ENCODE measurements around the gene GALNT1. TPM values are rescaled to one million over a fixed set of nuclear protein-coding genes. Genes with fewer than 3 reads are reported as not detected.

GALNT1 gene
- total RNA-seq, 1 donor from 2014 or later: 47.8 TPM

- intact Hi-C loops (cut with micrococcal nuclease): no loop called here
- H3K27ac ChIP-seq (replicated peaks): no peak overlapping the region
- DNase-seq: no peak
- H3K36me3 ChIP-seq: no peaks in the 10 kb centered on the region
- peaks cover 58% of the 10 kb centered on the region for H3K4me1 ChIP-seq
- no peaks in the 10 kb centered on the region for H3K9me3 ChIP-seq (replicated peaks)
- TF ChIP-seq, protein P1, sequence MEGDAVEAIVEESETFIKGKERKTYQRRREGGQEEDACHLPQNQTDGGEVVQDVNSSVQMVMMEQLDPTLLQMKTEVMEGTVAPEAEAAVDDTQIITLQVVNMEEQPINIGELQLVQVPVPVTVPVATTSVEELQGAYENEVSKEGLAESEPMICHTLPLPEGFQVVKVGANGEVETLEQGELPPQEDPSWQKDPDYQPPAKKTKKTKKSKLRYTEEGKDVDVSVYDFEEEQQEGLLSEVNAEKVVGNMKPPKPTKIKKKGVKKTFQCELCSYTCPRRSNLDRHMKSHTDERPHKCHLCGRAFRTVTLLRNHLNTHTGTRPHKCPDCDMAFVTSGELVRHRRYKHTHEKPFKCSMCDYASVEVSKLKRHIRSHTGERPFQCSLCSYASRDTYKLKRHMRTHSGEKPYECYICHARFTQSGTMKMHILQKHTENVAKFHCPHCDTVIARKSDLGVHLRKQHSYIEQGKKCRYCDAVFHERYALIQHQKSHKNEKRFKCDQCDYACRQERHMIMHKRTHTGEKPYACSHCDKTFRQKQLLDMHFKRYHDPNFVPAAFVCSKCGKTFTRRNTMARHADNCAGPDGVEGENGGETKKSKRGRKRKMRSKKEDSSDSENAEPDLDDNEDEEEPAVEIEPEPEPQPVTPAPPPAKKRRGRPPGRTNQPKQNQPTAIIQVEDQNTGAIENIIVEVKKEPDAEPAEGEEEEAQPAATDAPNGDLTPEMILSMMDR (IDR thresholded peaks at IDR 0.05; ENCODE audit: borderline replicate concordance): no peak
- no peaks in the 10 kb centered on the region for H3K27me3 ChIP-seq (ENCODE audit: low read depth)
- no peak overlapping the region for H3K4me3 ChIP-seq
These were observed 36.3 kb downstream of the GALNT1 start for GRCh38 chr18:35617865-35618264.

- Histone ChIP-seq H3K4me1 (peaks cover 56% of the 10 kb centered on the region), H3K27ac (replicated peaks) (no peak overlapping the region), H3K36me3 (no peaks in the 10 kb centered on the region), H3K9me3 (replicated peaks) (no peaks in the 10 kb centered on the region), H3K27me3 (ENCODE audit: low read depth) (no peaks in the 10 kb centered on the region), H3K4me3 (no peak overlapping the region)
- no peak for DNase-seq
- intact Hi-C loops (cut with micrococcal nuclease): no loop called here
- TF ChIP-seq, protein P1 (IDR thresholded peaks at IDR 0.05; ENCODE audit: borderline replicate concordance): no peak
These were observed 36.7 kb downstream of the GALNT1 start for GRCh38 chr18:35618289-35618688.

DNA sequence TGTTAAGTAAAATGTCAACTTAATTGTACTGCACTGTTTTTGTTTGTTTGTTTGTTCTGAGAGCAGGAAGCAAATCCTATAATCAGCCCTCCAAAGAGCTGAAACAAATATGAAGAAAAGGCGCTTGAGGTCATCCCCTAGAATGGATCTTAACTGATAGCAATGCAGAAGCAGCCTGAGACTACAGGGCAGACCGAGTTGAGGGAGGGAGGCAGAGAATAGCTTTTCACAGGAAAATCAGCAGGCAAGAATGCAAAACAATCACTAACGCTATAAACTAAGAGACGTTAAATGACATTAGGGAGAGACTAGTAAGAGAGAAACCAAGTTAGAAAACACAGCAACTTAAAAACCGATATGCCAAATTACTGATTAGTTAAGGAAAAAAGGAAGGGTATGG is 37.2 kb downstream of the GALNT1 start:
- TF ChIP-seq, protein P1 (IDR thresholded peaks at IDR 0.05; ENCODE audit: borderline replicate concordance): no peak
- Histone ChIP-seq H3K9me3 (replicated peaks) (no peaks in the 10 kb centered on the region), H3K4me1 (peaks cover 59% of the 10 kb centered on the region), H3K27ac (replicated peaks) (peak overlapping the region; percentile 5), H3K27me3 (ENCODE audit: low read depth) (no peaks in the 10 kb centered on the region), H3K4me3 (no peak overlapping the region), H3K36me3 (no peaks in the 10 kb centered on the region)
- DNase-seq: no peak
- intact Hi-C loops (cut with micrococcal nuclease): no loop called here

DNA sequence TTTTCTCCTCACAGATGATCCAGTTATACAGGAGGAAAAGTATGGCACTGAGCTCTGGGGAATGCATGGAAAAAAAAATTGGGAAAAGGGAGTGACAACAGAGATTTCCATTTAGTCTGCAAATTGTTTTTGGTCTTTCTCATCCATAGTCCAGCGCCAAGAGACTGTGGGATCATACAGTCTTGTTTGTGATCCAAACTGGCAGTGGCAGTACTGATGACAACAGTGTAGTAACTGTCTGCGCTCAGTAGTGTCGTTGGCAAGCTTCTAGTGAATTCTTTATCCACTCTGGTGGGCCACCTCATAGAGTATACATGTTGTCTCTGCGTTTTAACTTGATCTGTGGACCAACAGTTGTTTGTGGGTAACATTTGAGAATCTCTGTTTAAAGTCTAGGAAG is 37.9 kb downstream of the GALNT1 start:
- Histone ChIP-seq H3K27me3 (ENCODE audit: low read depth) (no peaks in the 10 kb centered on the region), H3K9me3 (replicated peaks) (no peaks in the 10 kb centered on the region), H3K27ac (replicated peaks) (peak overlapping the region; percentile 5), H3K4me3 (no peak overlapping the region), H3K4me1 (peaks cover 67% of the 10 kb centered on the region), H3K36me3 (no peaks in the 10 kb centered on the region)
- intact Hi-C loops (cut with micrococcal nuclease): no loop called here
- TF ChIP-seq, protein P1 (IDR thresholded peaks at IDR 0.05; ENCODE audit: borderline replicate concordance): no peak
- no peak for DNase-seq

- DNase-seq: no peak
- Histone ChIP-seq H3K4me3 (no peak overlapping the region), H3K27me3 (ENCODE audit: low read depth) (no peaks in the 10 kb centered on the region), H3K27ac (replicated peaks) (peak overlapping the region; percentile 5), H3K36me3 (no peaks in the 10 kb centered on the region), H3K4me1 (peaks cover 70% of the 10 kb centered on the region), H3K9me3 (replicated peaks) (no peaks in the 10 kb centered on the region)
- intact Hi-C loops (cut with micrococcal nuclease): no loop called here
- TF ChIP-seq, protein P1 (IDR thresholded peaks at IDR 0.05; ENCODE audit: borderline replicate concordance): no peak
These were observed 38.4 kb downstream of the GALNT1 start for GRCh38 chr18:35619941-35620340.

DNA sequence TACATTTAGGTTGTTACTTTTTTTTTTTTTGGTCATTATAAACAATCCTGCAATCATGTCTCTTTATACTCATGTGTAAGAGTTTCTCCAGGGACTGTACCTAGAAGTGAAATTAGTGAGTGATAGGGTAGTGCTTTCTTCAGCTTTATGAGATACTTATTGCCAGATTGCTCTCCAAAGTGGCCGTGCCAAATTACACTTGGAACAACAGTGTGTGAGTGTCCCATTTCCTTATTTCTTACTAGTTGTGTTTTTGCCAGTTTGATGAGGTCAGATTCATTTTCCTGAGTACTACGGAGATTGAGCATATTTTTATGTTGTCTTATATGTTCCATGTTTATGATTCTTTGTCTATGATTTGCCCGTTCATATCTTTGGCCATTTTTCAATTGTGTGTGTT is 39.2 kb downstream of the GALNT1 start:
- DNase-seq: no peak
- Histone ChIP-seq H3K27me3 (ENCODE audit: low read depth) (no peaks in the 10 kb centered on the region), H3K9me3 (replicated peaks) (no peaks in the 10 kb centered on the region), H3K36me3 (no peaks in the 10 kb centered on the region), H3K4me1 (peaks cover 76% of the 10 kb centered on the region), H3K4me3 (no peak overlapping the region), H3K27ac (replicated peaks) (no peak overlapping the region)
- TF ChIP-seq, protein P1 (IDR thresholded peaks at IDR 0.05; ENCODE audit: borderline replicate concordance): no peak
- intact Hi-C loops (cut with micrococcal nuclease): no loop called here

Measured in left ventricle myocardium inferior (tissue), 1 donor.